OCI-LY7 (cell line): ENCODE results near the gene EPHA6.

Experiments
- EZH2phosphoT487 ChIP-seq: fragments of 200-600 bp; sonication (generic); IDR thresholded peaks from 2 replicates; pipeline ENCODE4 v1.6.1; 2018; ENCODE audit warnings: low read depth, borderline replicate concordance, mild to moderate bottlenecking, mixed run types, antibody characterized with exemption, low read length, moderate library complexity, mixed read lengths
- TF ChIP-seq, protein P1 (sequence below): fragments of 200-600 bp; sonication (generic); conservative IDR thresholded peaks from 2 replicates; pipeline ENCODE4 v1.5.1; 2014; ENCODE audit warnings: mild to moderate bottlenecking, antibody characterized with exemption, low read length, moderate library complexity, mixed read lengths

DNA sequence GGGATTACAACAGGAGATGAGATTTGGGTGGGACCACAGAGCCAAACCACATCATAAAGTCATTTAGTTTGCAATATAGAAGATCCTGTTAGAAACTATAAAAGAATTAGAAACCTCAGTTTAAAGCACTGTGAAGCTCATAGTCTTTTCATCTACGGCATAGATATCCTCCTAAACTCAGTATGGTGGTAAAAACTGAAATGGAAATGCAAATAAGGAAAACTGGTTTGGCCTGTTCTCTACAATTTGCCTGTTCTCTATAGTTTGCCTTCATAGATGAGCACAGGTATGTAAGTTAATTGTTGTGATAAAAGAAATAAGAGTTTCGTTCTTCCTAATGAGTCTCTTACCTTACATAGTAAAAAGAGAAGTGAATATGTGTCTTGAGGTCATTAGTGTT lies 618.5 kb downstream of the EPHA6 start:
- TF ChIP-seq, protein P1, sequence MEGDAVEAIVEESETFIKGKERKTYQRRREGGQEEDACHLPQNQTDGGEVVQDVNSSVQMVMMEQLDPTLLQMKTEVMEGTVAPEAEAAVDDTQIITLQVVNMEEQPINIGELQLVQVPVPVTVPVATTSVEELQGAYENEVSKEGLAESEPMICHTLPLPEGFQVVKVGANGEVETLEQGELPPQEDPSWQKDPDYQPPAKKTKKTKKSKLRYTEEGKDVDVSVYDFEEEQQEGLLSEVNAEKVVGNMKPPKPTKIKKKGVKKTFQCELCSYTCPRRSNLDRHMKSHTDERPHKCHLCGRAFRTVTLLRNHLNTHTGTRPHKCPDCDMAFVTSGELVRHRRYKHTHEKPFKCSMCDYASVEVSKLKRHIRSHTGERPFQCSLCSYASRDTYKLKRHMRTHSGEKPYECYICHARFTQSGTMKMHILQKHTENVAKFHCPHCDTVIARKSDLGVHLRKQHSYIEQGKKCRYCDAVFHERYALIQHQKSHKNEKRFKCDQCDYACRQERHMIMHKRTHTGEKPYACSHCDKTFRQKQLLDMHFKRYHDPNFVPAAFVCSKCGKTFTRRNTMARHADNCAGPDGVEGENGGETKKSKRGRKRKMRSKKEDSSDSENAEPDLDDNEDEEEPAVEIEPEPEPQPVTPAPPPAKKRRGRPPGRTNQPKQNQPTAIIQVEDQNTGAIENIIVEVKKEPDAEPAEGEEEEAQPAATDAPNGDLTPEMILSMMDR: no peak
- no peak for TF ChIP-seq EZH2phosphoT487
